ENCODE data around the gene TMCC1.
"Not testable (repeated sequence)": the region's sequence is repeated elsewhere in the genome, so short reads cannot be mapped to it uniquely, and the experiment has no call there.

Gene TMCC1

DNA sequence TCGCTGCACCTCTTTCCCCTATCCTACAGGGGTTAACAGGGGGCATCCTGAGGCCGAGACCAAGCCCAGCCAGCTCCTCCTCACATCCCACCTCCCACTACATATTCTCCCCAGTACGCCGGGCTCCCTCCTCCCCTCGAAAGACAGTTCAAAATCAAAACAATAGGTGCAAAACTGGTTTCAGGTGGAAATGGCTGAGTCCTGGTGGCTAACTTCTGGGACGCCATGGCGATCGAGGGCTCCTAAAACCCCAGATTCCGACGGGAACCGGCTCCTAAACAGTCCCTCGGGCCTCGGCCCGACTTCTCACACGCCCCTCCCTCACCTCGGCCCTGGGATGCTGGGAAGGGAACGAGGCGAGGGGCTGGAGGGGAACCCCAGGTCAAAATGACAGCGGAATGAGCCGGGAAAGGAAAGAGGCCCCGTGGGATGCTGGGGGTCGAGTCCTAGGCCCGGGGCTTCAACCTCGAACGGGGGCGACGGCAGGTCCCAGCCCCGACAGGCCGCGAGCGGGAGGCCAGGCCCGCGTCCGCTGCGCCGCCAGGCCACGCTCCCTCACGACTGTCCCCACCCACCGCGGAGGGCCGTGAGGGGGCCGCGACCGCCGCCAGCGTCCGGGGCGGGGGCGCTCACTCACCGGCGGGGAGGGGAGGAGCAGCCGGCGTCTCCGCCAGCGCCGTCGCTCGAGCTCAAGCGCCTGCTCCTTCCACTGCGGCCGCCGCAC lies 492 bp downstream of the TMCC1 start:
- peak; percentile 62 for DNase-seq (ENCODE audit: low spot score)

- no peak for DNase-seq (ENCODE audit: low spot score)
Observed at GRCh38 chr3:129892486-129892856, 1.0 kb downstream of the TMCC1 start.

GRCh38 chr3:129890891-129891290 lies 2.6 kb downstream of the TMCC1 start:
- DNase-seq (ENCODE audit: low spot score), result no peak

DNA sequence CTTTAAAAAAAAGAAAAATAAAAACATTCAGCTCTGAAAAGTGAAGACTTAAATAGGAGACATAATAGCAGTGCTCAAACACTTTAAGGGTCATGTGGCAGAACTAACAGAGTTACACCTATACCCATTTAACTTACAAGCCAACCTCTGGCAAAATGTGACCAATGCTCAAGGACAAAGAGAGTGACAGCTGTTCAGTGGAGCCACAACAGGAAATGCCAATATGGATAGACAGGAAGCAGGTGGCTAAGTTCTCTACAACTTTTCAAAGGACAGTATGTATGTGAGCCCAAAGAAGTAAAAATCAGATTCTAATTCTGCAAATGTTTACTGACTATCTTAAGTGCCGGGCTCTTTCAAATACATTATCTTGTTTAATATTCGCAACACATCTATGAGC lies 3.4 kb downstream of the TMCC1 start:
- no peak for DNase-seq (ENCODE audit: low spot score)

GRCh38 chr3:129888771-129889170 lies 4.7 kb downstream of the TMCC1 start:
- no peak for DNase-seq (ENCODE audit: low spot score)

- no peak for DNase-seq (ENCODE audit: low spot score)
Observed at GRCh38 chr3:129881261-129881660, 12.2 kb downstream of the TMCC1 start.

DNA sequence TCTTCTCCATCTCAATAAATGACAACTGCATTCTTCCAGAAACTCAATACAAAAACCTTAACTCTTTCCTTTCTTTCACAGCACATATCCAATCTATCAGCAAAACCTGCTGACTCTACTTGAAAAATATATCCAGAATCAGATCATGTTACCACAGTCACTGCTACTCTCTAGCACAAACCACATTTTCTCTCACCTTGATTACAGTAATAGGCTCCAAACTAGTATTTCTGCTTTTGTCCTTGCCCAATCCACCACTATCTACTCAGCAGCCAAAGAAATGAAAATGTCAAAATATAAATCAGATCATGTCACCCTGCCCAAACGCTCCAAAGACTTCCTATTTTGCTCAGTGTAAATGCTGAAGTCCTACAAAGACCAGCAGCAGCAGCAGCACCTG lies 15.2 kb downstream of the TMCC1 start:
- DNase-seq (ENCODE audit: low spot score), result no peak

DNA sequence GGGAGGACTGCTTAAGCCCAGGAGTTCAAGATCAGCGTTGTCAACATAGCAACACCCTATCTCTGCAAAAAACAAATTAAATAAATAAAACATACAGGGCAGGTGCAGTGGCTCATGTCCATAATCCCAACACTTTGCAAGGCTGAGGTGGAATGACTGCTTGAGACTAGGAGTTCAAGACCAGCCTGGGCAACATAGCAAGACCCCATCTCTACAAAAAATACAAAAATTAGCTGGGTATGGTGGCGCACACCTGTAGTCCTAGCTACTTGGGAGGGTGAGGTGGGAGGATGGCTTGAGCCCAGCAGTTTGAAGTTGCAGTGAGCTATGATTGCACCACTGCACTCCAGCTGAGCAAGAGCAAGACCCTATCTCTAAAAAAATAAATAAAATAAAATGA lies 19.0 kb downstream of the TMCC1 start:
- DNase-seq (ENCODE audit: low spot score), result not testable (repeated sequence)

DNA sequence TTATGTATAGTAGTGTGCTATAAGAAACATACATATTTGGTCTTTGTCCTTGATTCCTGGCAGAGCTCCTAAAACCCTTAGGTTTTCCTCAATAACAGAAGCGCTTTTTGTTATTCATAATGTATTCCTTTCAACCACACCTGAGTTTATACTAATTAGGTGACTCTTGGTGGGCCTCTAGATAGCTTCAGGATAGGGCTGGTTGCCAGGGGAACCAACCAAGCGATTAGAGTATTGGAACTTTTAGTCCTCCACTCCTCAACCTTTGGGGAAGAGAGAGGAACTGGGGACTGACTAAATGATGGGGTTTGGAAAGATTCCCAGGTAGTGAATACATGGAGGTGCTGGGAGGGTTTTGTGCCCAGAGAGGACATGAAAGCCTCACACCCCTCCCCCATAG lies 24.6 kb downstream of the TMCC1 start:
- DNase-seq (ENCODE audit: low spot score), result no peak

GRCh38 chr3:129867506-129868124 lies 25.9 kb downstream of the TMCC1 start:
- DNase-seq (ENCODE audit: low spot score), result no peak

DNA sequence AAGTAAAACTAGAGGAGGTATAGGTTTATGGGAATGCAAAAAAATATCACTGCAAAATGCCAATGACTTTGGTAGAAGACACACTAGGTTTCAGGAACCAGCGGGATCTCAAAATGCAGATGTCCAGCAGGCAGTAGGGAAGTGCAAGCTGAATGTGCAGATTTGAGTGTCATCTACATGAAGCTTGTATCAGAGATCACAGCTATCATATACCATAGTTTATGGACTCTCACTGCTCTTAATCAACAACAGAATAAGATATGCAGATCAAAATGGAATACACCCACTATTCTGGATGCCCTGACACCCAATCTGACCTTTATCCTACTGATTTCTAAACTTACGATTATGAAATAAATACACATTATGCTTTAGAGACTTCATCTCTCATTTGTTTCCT lies 27.7 kb downstream of the TMCC1 start:
- no peak for DNase-seq (ENCODE audit: low spot score)

DNA sequence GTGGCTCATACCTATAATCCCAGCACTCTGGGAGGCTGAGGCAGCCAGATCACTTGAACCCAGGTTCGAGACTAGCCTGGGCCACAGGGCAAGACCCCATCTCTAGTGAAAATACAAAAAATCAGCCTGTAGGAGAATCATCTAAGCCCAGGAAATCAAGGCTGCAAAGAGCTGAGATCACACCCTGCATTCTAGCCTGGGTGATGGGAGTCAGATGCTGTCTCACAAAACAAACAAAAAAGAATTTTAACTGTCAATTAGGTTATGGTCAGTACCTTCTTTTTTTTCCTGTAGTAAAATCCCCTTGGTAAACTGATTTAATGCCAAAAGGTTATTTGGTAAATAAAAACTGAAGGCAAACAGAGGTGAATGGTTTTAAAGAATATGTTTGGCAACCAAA lies 29.0 kb downstream of the TMCC1 start:
- DNase-seq (ENCODE audit: low spot score), result no peak

DNA sequence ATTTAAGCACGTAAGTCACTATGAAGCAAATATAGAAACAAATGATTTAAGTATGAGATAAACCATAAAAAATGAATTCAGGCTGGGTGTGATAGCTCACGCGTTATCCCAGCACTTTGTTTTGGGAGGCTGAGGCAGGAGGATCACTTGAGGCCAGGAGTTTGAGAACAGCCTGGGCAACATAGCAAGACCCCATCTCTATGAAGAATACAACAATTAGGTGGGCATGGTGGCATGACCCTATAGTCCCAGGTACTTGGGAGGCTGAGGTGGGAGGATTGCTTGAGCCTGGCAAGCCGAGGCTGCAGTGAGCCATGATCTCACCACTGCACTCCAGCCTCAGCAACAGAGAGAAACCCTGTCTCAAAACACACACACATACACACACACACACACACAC lies 34.2 kb downstream of the TMCC1 start:
- no peak for DNase-seq (ENCODE audit: low spot score)

- DNase-seq (ENCODE audit: low spot score), result no peak
Observed at GRCh38 chr3:129857899-129858298, 35.6 kb downstream of the TMCC1 start.

DNA sequence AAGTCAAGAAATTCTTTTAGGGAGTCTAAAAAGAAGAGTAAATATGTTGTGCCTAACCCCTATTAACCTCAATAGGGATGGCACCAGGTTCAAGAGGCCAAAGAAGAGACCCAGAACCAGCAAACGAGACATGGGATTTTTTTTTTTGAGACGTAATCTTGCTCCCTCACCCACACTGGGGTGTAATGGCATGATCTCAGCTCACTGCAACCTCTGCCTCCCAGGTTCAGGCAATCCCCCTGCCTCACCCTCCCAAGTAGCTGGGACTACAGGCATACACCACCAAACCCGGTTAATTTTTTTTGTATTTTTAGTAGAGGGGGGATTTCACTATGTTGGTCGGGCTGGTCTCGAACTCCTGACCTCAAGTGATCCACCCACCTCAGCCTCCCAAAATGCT lies 36.7 kb downstream of the TMCC1 start:
- not testable (repeated sequence) for DNase-seq (ENCODE audit: low spot score)

DNA sequence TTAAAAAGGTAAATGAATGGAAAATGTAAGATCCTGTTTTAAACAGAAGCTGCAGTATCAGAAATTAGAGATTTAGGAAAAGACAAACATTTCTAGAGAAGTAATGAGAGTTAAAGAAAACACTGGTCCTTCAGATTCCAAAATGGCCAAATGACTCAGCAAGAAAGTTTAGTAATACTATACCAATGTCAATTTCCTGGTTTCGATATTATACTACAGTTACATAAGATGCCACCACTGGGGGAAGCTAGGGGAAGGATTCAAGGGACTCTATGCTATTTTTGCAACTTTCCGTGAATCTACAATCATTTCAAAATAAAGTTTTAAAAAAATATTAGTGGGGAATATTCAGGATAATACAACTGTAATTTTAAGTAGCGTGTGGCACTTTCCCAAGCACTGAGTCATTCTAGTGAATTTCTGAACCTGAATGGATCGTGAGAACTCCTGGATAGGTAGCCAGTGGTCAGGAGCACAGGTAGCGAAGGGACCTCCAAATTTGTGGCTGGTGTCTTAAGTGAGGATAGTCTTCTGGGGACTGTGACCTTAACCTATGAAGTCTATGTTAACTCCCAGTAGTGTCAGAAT lies 37.6 kb downstream of the TMCC1 start:
- DNase-seq (ENCODE audit: low spot score), result no peak

DNA sequence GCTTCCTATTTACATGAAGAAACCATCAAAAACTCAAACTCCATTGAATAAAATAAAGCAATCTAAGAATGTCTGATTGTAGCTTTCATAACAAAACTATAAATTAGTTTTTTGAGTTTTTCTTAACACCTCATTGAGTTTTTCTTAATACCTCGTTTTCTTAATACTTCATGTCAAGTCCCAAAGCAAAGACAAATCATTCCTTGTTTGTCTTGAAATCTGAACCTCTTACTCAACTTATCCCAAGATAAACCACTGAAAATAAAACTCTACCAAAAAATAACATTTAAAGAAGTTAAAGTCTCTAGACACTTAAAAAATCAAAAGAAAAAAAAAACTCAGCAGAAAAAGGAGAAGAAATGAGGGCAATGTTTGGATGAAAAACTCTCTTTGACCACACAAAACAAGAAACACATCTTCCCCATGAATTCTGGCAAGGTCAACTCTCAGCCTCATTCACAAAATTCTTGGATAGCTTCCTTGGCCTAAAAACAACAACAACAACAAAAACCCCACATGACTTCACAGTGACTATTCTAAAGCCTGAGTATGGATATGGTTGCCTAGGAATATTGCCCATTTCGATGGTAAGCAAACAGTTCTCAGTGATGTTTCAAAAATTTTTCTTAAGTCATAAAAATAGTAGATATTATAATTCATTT lies 38.2 kb downstream of the TMCC1 start:
- DNase-seq (ENCODE audit: low spot score), result peak; percentile 57

DNA sequence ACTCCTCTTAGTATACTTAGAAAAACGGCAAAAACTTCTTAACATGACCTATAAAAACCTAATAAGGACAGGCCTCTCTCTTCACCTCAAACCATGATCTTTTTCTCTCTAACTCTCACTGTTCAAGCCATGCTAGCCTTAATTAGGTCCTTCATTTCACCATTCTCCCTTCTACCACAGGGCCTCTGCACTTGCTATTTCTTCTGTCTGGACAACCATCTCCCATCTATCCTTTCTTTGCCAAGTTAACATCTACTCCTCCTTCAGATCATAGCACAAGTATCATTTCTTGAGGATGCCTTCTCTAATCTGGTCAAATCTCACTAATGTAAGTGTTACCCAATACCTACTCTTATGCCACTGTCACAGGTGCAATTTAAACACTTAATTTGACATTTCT lies 39.1 kb downstream of the TMCC1 start:
- DNase-seq (ENCODE audit: low spot score), result no peak

DNA sequence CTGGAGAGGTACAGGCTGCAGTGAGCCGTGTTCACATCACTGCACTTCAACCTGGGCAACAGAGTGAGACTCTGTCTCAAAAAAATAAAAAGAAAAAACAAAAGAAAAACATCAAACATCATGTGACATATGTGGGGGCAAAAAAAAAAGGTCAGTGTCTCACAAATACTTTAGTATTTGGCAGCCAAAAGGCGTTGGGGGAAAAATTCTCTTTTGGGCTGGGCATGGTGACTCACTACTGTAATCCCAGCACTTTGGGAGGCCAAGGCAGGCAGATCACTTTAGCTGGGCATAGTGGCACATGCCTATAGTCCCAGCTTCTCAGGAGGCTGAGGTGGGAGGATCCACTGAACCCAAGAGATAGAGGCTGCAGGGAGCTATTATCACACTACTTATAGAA lies 47.6 kb downstream of the TMCC1 start:
- DNase-seq (ENCODE audit: low spot score), result no peak

DNA sequence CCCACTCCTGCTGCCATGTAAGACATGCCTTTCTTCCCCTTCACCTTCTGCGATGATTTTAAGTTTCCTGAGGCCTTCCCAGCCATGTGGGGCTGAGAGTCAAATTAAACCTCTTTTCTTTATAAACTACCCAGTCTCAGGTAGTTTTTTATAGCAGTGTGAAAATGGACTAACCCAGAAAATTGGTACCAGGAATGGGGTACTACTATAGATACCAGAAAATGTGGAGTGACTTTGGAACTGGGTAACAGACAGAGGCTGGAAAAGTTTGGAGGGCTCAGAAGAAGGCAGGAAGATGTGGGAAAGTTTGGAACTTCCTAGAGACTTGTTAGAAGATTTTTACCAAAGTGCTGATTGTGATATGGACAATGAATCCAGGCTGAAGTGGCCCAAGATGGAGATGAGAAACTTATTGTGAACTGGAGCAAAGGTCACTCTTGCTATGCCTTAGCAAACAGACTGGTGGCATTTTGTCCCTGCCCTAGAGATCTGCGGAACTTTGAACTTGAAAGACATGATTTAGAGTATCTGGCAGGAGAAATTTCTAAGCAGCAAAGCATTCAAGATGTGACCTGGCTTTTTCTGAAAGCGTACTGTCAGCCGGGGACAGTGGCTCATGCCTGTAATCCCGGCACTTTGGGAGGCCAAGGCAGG lies 52.7 kb downstream of the TMCC1 start:
- no peak for DNase-seq (ENCODE audit: low spot score)

- DNase-seq (ENCODE audit: low spot score), result no peak
Observed at GRCh38 chr3:129838086-129838485, 55.4 kb downstream of the TMCC1 start.

DNA sequence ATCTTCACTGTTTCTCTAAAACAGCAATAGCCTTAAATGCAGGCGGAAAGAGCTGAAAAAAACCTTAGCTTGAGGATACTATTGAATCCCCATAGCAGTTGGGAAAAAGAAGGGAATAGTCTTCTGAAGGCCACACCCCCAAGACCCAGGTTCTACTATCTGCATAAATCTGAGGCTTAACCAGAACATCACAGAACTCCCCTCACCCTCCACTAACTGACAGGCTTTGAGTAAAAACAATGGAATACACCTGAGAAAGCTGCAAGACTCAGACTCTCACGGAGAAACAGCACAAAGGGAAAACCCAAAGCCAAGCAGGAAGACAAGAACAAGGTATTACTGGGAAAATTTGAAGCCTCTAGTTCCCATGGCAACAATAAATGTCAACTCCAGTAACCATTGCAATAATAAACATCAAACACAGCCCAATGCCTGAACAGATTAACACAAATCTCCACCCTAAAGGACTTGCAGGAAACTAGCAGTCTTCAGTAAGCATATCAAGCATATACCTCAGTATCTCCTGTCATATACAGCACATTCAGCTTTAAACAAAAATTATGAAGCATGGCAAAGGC lies 56.4 kb downstream of the TMCC1 start:
- no peak for DNase-seq (ENCODE audit: low spot score)
